ENCODE results near the gene GOLGA8K.
"Not testable (repeated sequence)": the region's sequence is repeated elsewhere in the genome, so short reads cannot be mapped to it uniquely, and the experiment has no call there.

Gene GOLGA8K

DNA sequence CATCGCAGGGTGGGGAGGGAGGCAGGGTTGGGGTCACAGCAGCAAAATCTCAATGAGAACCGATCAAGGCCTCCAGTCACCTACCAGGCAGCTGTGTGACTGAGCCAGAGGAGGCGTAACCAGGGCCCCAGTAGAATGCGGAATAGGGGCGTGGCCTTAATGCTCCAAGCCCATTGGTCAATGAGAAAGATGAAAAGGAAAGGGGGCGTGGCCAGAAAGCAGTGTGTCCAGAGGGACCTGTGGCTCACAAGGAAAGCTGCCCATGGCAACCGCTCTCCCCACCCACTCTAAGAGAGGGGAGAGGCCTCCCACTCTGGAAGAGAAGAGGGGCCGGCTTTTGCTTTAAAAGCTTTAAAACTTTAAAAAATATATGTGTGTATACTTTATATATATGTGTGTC, at the start of gene GOLGA8K:
GOLGA8K (minus strand) TSS at position 101 of the 400 bp plus-strand sequence; CDS start at position 3, 98 bp downstream.
- H3K79me2 ChIP-seq (ENCODE audit: insufficient read depth, low read length); H3F3A ChIP-seq (ENCODE audit: insufficient read depth); H2AFZ ChIP-seq (ENCODE audit: low read depth, low read length, severe bottlenecking); H3K9me3 ChIP-seq (ENCODE audit: insufficient read depth, low read length); H3K36me3 ChIP-seq (ENCODE audit: low read length); H3K27ac ChIP-seq (ENCODE audit: low read depth, low read length); H3K9ac ChIP-seq (ENCODE audit: low read length); H3K27me3 ChIP-seq (ENCODE audit: low read length); H4K20me1 ChIP-seq (ENCODE audit: low read depth, low read length); H3K4me2 ChIP-seq (ENCODE audit: low read depth, low read length, poor library complexity, severe bottlenecking); H3K4me3 ChIP-seq (ENCODE audit: insufficient read depth, low read length, poor library complexity, severe bottlenecking); H3K9me2 ChIP-seq (replicated peaks; ENCODE audit: insufficient read depth, low read length): not testable (repeated sequence)

DNA sequence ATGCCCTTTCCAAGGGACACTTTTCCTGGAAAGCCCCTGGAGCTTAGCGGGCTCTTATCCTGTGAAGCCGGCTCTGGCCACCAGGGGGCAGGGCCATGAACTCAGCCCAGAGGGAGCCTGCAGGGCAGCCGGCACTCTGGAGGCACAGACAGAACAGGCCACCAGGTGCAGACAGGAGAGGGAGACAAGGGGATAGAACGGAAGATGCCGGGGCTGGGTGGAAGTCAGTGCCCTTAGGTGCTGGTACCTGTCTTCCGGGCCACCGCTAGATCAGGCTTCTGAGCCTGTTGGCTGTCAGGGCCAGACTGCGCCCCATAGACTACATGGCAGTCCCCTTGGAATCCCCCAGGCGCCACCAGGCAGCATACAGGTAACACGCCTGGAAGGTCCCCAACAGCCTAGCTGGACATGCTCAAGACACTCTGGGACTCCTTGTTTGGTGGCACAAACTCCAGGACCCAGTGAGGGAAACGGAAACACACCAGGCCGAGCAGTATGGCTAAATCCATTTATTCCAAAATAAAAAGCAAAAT, 37.4 kb upstream of the GOLGA8K start:
- not testable (repeated sequence) for H3F3A ChIP-seq (ENCODE audit: insufficient read depth); H3K9ac ChIP-seq (ENCODE audit: low read length); H4K20me1 ChIP-seq (ENCODE audit: low read depth, low read length); H3K79me2 ChIP-seq (ENCODE audit: insufficient read depth, low read length); H3K9me3 ChIP-seq (ENCODE audit: insufficient read depth, low read length); H3K36me3 ChIP-seq (ENCODE audit: low read length); H3K9me2 ChIP-seq (replicated peaks; ENCODE audit: insufficient read depth, low read length); H3K27me3 ChIP-seq (ENCODE audit: low read length); H2AFZ ChIP-seq (ENCODE audit: low read depth, low read length, severe bottlenecking); H3K27ac ChIP-seq (ENCODE audit: low read depth, low read length); H3K4me2 ChIP-seq (ENCODE audit: low read depth, low read length, poor library complexity, severe bottlenecking); H3K4me3 ChIP-seq (ENCODE audit: insufficient read depth, low read length, poor library complexity, severe bottlenecking)

- H3K9me3 ChIP-seq (ENCODE audit: insufficient read depth, low read length); H4K20me1 ChIP-seq (ENCODE audit: low read depth, low read length); H3K9ac ChIP-seq (ENCODE audit: low read length); H3K4me2 ChIP-seq (ENCODE audit: low read depth, low read length, poor library complexity, severe bottlenecking); H2AFZ ChIP-seq (ENCODE audit: low read depth, low read length, severe bottlenecking); H3K27me3 ChIP-seq (ENCODE audit: low read length); H3K79me2 ChIP-seq (ENCODE audit: insufficient read depth, low read length); H3K27ac ChIP-seq (ENCODE audit: low read depth, low read length); H3K36me3 ChIP-seq (ENCODE audit: low read length); H3K4me3 ChIP-seq (ENCODE audit: insufficient read depth, low read length, poor library complexity, severe bottlenecking); H3F3A ChIP-seq (ENCODE audit: insufficient read depth); H3K9me2 ChIP-seq (replicated peaks; ENCODE audit: insufficient read depth, low read length): not testable (repeated sequence)
Measured at GRCh38 chr15:32434102-32434963, 31.2 kb upstream of the GOLGA8K start.

GRCh38 chr15:32427635-32428034, 24.5 kb upstream of the GOLGA8K start:
- H4K20me1 ChIP-seq (ENCODE audit: low read depth, low read length); H3K9me3 ChIP-seq (ENCODE audit: insufficient read depth, low read length); H2AFZ ChIP-seq (ENCODE audit: low read depth, low read length, severe bottlenecking); H3K27ac ChIP-seq (ENCODE audit: low read depth, low read length); H3K9ac ChIP-seq (ENCODE audit: low read length); H3K79me2 ChIP-seq (ENCODE audit: insufficient read depth, low read length); H3K4me3 ChIP-seq (ENCODE audit: insufficient read depth, low read length, poor library complexity, severe bottlenecking); H3K9me2 ChIP-seq (replicated peaks; ENCODE audit: insufficient read depth, low read length); H3K36me3 ChIP-seq (ENCODE audit: low read length); H3K27me3 ChIP-seq (ENCODE audit: low read length); H3F3A ChIP-seq (ENCODE audit: insufficient read depth); H3K4me2 ChIP-seq (ENCODE audit: low read depth, low read length, poor library complexity, severe bottlenecking): not testable (repeated sequence)

GRCh38 chr15:32426511-32426910, 23.4 kb upstream of the GOLGA8K start:
- not testable (repeated sequence) for H3K9me2 ChIP-seq (replicated peaks; ENCODE audit: insufficient read depth, low read length); H3K79me2 ChIP-seq (ENCODE audit: insufficient read depth, low read length); H3K4me3 ChIP-seq (ENCODE audit: insufficient read depth, low read length, poor library complexity, severe bottlenecking); H3K36me3 ChIP-seq (ENCODE audit: low read length); H3K27ac ChIP-seq (ENCODE audit: low read depth, low read length); H3K4me2 ChIP-seq (ENCODE audit: low read depth, low read length, poor library complexity, severe bottlenecking); H3F3A ChIP-seq (ENCODE audit: insufficient read depth); H4K20me1 ChIP-seq (ENCODE audit: low read depth, low read length); H3K9ac ChIP-seq (ENCODE audit: low read length); H3K9me3 ChIP-seq (ENCODE audit: insufficient read depth, low read length); H3K27me3 ChIP-seq (ENCODE audit: low read length); H2AFZ ChIP-seq (ENCODE audit: low read depth, low read length, severe bottlenecking)

DNA sequence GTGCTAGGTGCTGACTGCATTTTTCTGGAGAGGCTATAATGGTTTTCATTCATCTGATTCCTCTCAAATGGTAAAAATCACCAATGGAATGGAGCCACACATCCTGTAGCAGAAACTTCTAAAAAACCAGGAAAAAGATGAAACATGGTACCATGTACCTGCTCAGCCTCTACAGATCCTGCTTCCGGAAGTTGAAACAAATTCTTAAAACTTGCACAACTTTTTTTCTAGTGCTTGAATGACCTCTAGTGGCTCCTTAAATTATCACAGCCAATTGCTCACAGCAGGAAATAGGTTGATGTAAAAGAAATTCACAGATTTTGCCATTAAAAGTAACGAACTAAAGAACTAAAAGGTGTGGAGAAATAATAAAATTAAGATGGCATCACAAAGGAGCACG, 4.8 kb upstream of the GOLGA8K start:
- H3K27ac ChIP-seq (ENCODE audit: low read depth, low read length); H3K9me2 ChIP-seq (replicated peaks; ENCODE audit: insufficient read depth, low read length); H3K36me3 ChIP-seq (ENCODE audit: low read length); H3K9ac ChIP-seq (ENCODE audit: low read length); H3K9me3 ChIP-seq (ENCODE audit: insufficient read depth, low read length); H4K20me1 ChIP-seq (ENCODE audit: low read depth, low read length); H3K4me2 ChIP-seq (ENCODE audit: low read depth, low read length, poor library complexity, severe bottlenecking); H3K79me2 ChIP-seq (ENCODE audit: insufficient read depth, low read length); H3F3A ChIP-seq (ENCODE audit: insufficient read depth); H2AFZ ChIP-seq (ENCODE audit: low read depth, low read length, severe bottlenecking); H3K27me3 ChIP-seq (ENCODE audit: low read length); H3K4me3 ChIP-seq (ENCODE audit: insufficient read depth, low read length, poor library complexity, severe bottlenecking): not testable (repeated sequence)

GRCh38 chr15:32396522-32396921, 6.6 kb downstream of the GOLGA8K start:
- H3K4me2 ChIP-seq (ENCODE audit: low read depth, low read length, poor library complexity, severe bottlenecking); H3K9me2 ChIP-seq (replicated peaks; ENCODE audit: insufficient read depth, low read length); H2AFZ ChIP-seq (ENCODE audit: low read depth, low read length, severe bottlenecking); H3K79me2 ChIP-seq (ENCODE audit: insufficient read depth, low read length); H3F3A ChIP-seq (ENCODE audit: insufficient read depth); H4K20me1 ChIP-seq (ENCODE audit: low read depth, low read length); H3K36me3 ChIP-seq (ENCODE audit: low read length); H3K4me3 ChIP-seq (ENCODE audit: insufficient read depth, low read length, poor library complexity, severe bottlenecking); H3K9ac ChIP-seq (ENCODE audit: low read length); H3K27me3 ChIP-seq (ENCODE audit: low read length); H3K27ac ChIP-seq (ENCODE audit: low read depth, low read length); H3K9me3 ChIP-seq (ENCODE audit: insufficient read depth, low read length): not testable (repeated sequence)

GRCh38 chr15:32394745-32395144, 8.3 kb downstream of the GOLGA8K start:
- H3K79me2 ChIP-seq (ENCODE audit: insufficient read depth, low read length); H3K4me2 ChIP-seq (ENCODE audit: low read depth, low read length, poor library complexity, severe bottlenecking); H3F3A ChIP-seq (ENCODE audit: insufficient read depth); H3K27me3 ChIP-seq (ENCODE audit: low read length); H3K9me2 ChIP-seq (replicated peaks; ENCODE audit: insufficient read depth, low read length); H3K36me3 ChIP-seq (ENCODE audit: low read length); H3K9me3 ChIP-seq (ENCODE audit: insufficient read depth, low read length); H3K27ac ChIP-seq (ENCODE audit: low read depth, low read length); H3K9ac ChIP-seq (ENCODE audit: low read length); H3K4me3 ChIP-seq (ENCODE audit: insufficient read depth, low read length, poor library complexity, severe bottlenecking); H4K20me1 ChIP-seq (ENCODE audit: low read depth, low read length); H2AFZ ChIP-seq (ENCODE audit: low read depth, low read length, severe bottlenecking): not testable (repeated sequence)

All from SU-DHL-6 (cell line).